ENCODE results near the gene SNX13.

SNX13 gene

DNA sequence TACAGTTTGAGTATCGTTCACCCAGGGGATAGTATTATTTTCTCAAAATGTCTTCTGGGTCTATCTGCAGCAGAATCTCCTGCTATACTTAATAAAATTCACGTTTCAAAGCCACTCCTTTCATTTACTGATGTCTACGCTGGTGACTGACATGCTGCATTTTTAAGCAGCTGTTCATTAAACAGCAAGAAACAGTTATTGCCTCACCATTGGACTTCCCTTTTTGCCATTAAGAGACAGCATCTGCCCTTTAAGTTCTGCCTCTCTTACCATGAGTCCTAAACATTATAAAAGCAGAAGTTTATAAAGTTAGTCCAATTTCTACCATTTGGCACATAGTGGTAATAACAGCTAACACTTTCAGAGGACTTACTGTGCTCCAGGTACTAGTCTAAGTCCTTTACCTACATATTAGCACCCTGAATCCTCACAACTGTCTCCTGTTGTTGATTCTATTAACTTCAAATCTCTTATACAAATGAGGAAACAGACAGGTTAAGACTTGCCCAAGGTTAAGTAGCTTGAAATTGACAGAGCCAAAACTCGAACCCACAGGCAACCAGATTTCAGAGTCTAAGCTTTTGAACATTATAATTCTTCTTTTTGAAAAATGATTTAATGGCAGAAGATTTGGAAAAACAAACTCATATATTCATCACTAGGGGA is 169.5 kb downstream of the SNX13 start:
- in situ Hi-C loops (cut with HindIII; ENCODE audit: low pct_ligation_motif_present, low pct_unique_long_range_greater_than_20kb, low sequenced_read_pairs), result no loop called here
- DNase-seq, result no peak

DNA sequence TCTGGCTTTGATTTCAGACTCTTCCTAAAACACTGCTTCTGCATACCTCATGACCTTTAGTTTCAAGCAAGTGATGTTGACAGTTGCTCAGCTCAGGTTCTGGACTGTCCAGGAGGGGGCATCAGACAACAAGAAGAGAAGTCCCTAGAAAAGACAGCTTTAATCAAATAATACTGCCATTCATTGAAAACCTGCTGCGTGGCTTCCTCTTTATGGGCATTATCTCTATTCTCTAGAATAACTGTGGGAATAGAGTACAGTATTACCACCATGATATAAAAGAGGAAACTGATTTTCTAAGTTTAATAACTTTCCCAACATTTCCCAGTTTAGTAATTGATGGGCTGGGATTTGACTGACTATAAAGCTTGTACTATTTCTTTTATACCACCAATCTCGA is 170.4 kb downstream of the SNX13 start:
- DNase-seq, result peak; percentile 82
- in situ Hi-C loops (cut with HindIII; ENCODE audit: low pct_ligation_motif_present, low pct_unique_long_range_greater_than_20kb, low sequenced_read_pairs), result no loop called here

GRCh38 chr7:17758008-17758407 is 182.3 kb downstream of the SNX13 start:
- in situ Hi-C loops (cut with HindIII; ENCODE audit: low pct_ligation_motif_present, low pct_unique_long_range_greater_than_20kb, low sequenced_read_pairs), result no loop called here
- DNase-seq, result no peak

- in situ Hi-C loops (cut with HindIII; ENCODE audit: low pct_ligation_motif_present, low pct_unique_long_range_greater_than_20kb, low sequenced_read_pairs), result no loop called here
- no peak for DNase-seq
Observed at GRCh38 chr7:17746020-17746530, 194.2 kb downstream of the SNX13 start.

GRCh38 chr7:17745610-17746009 is 194.7 kb downstream of the SNX13 start:
- no peak for DNase-seq
- in situ Hi-C loops (cut with HindIII; ENCODE audit: low pct_ligation_motif_present, low pct_unique_long_range_greater_than_20kb, low sequenced_read_pairs), result no loop called here

GRCh38 chr7:17743316-17743715 is 197.0 kb downstream of the SNX13 start:
- DNase-seq, result no peak
- in situ Hi-C loops (cut with HindIII; ENCODE audit: low pct_ligation_motif_present, low pct_unique_long_range_greater_than_20kb, low sequenced_read_pairs), result no loop called here

GRCh38 chr7:17741426-17741825 is 198.9 kb downstream of the SNX13 start:
- in situ Hi-C loops (cut with HindIII; ENCODE audit: low pct_ligation_motif_present, low pct_unique_long_range_greater_than_20kb, low sequenced_read_pairs), result no loop called here
- no peak for DNase-seq

All from ACHN (cell line).